ENCODE data around the gene ANKFN1.

- TF ChIP-seq, protein P1, sequence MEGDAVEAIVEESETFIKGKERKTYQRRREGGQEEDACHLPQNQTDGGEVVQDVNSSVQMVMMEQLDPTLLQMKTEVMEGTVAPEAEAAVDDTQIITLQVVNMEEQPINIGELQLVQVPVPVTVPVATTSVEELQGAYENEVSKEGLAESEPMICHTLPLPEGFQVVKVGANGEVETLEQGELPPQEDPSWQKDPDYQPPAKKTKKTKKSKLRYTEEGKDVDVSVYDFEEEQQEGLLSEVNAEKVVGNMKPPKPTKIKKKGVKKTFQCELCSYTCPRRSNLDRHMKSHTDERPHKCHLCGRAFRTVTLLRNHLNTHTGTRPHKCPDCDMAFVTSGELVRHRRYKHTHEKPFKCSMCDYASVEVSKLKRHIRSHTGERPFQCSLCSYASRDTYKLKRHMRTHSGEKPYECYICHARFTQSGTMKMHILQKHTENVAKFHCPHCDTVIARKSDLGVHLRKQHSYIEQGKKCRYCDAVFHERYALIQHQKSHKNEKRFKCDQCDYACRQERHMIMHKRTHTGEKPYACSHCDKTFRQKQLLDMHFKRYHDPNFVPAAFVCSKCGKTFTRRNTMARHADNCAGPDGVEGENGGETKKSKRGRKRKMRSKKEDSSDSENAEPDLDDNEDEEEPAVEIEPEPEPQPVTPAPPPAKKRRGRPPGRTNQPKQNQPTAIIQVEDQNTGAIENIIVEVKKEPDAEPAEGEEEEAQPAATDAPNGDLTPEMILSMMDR (IDR thresholded peaks at IDR 0.05), result no peak
- TF ChIP-seq POLR2A (IDR thresholded peaks at IDR 0.05), result no peak
These were observed 20.9 kb downstream of the ANKFN1 start for GRCh38 chr17:56173958-56174835.
